ENCODE data around the gene TNFRSF19. TPM values are rescaled to one million over a fixed set of nuclear protein-coding genes. Genes with fewer than 3 reads are reported as not detected.

TNFRSF19 gene, protein sequence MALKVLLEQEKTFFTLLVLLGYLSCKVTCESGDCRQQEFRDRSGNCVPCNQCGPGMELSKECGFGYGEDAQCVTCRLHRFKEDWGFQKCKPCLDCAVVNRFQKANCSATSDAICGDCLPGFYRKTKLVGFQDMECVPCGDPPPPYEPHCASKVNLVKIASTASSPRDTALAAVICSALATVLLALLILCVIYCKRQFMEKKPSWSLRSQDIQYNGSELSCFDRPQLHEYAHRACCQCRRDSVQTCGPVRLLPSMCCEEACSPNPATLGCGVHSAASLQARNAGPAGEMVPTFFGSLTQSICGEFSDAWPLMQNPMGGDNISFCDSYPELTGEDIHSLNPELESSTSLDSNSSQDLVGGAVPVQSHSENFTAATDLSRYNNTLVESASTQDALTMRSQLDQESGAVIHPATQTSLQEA
- 2.5 and 5.5 TPM in 2 replicates for total RNA-seq

GRCh38 chr13:23570099-23570920 lies at the start of gene TNFRSF19:
TNFRSF19 (plus strand) TSS chr13:23570412; CDS start chr13:23590184, 19,772 bp downstream.

Other genes with a start within 250 kb of the TNFRSF19 start
- 72.9 and 77.9 TPM in 2 replicates for gene SACS, start 136.7 kb upstream of the TNFRSF19 start, total RNA-seq

All from aortic smooth muscle cell (primary cell).